HG02798 (cell line): ENCODE data around the gene FAM13A.

Source experiments
- ATAC-seq: cut with Tn5 transposase; IDR thresholded peaks from one replicate; pipeline ENCODE4 v1.9.1; 2021; ENCODE audit warnings: mild to moderate bottlenecking; ENCODE audit not compliant: unreplicated experiment, poor library complexity

Gene FAM13A

GRCh38 chr4:88819818-88820697, 236.9 kb downstream of the FAM13A start:
- ATAC-seq, result no peak

GRCh38 chr4:88818631-88819470, 238.1 kb downstream of the FAM13A start:
- peak; percentile 43 for ATAC-seq

- peak; percentile 44 for ATAC-seq
Observed at GRCh38 chr4:88817740-88818139, 239.2 kb downstream of the FAM13A start.

DNA sequence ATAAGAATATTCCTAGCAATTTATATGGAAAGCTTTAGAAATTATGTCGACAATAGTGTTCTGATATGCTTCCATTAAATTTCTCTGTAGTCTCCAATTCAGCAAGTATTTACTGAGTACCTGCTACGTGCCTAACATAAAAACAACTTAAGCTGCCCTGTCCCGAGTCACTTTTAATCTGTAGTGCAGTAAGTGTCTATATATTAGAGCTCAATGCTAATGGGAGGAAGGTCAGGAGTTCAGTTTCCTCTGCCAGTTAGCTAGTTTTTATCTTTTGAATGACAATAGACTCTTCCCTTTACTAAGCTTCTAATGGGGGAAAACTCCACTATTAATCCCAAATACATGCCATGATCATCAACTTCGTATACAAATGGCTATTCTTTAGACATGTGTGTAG, 240.6 kb downstream of the FAM13A start:
- ATAC-seq, result no peak

DNA sequence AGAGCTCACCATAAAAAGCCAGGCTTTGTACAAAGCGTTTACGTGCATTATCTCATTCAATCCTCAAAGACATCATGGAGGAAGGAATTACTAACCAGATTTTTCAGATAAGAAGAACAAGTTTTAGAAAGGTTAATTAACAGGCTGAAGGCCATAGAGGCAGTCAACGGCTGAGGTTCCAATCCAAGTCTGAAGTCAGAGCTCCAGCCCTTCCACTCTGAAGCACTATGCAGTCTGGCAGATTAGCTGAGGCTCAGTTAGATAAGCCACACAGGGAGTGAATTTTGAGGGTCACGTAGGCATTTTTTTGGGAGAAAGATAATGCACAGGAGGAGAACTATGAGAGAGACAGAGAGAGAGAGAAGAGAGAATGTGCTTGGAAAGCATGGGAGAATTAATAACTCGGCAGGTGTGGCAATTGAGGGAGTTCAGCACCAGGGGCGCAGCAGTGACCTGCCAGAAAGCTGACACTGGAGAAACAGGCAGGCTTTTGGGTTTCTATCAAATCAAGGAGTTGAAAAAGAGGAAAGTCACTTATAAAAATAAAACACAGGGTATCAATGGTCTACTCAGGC, 242.9 kb downstream of the FAM13A start:
- ATAC-seq, result no peak

GRCh38 chr4:88813013-88813412, 244.0 kb downstream of the FAM13A start:
- no peak for ATAC-seq

DNA sequence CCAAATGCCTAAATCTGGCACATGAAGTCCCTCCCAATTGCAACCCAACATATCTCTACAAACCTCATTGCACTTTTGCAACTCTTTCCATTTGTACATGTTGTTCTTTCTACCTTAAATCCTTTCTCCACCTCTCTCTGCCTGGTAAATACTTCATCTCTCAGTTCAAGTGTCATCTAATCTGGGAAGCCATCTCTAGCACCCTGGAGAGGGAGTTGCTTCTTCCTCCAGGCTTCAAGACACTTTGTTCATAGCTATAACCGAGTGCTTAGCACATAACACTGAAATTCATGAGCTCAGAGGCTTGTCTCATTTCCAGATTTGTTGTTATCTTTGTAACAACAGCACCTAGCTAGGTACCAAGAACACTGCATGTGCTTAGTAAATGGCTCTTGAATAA, 244.6 kb downstream of the FAM13A start:
- no peak for ATAC-seq

GRCh38 chr4:88811904-88812303, 245.1 kb downstream of the FAM13A start:
- no peak for ATAC-seq

DNA sequence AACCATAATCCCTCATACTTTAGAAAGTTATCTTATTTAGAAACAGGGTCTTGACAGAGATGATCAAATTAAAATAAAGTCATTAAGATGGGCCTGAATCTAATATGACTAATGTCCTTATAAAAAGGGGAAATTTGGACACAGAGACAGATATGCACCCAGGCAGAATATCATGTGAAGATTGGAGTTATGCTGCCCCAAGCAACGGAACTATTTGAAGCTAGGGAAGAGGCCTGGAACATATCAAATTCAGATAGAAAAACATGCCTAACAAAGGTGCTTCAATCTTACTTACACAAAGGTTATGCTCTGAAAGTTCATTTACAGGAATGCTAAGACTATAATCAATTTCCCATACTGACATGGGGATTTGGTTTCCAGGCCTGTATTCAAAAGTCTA, 246.7 kb downstream of the FAM13A start:
- ATAC-seq, result no peak

- ATAC-seq, result no peak
Observed at GRCh38 chr4:88809576-88810219, 247.3 kb downstream of the FAM13A start.

DNA sequence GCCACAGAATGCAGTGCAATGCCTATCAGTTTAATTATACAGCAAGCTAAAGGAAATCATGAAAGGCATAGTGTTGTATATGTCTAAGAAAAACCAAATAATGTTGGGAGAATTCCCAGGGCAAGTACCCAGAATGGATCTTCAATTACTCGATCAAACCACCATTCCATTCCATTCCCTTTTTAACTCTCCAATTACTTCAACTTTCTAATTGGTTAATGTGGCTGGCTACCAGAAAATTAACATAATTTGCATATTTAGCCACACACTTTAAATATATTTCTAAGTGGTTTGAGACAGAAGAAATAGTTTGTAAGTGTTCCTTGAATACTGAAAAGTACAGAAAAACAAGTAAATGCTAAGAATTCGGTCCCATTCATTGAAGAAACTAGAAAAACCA, 247.9 kb downstream of the FAM13A start:
- no peak for ATAC-seq

GRCh38 chr4:88807499-88807898, 249.5 kb downstream of the FAM13A start:
- no peak for ATAC-seq

DNA sequence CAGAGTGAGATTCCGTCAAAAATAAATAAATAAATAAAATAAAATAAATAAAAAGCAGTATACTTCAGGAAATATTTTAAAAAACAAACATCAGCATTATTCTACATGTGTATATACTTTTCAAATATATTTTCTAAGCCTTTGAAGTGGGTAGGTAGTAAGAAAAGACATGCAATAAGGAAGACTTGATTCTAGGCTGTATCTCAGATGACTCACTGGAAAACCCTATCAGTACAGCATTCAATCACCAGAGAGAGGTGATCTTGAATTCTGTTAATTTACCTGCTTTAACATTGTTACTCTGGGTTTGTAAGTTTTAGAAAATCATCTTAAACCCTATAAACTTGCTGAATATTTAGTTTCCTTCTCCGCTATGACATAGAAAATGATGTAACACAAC, 252.8 kb downstream of the FAM13A start:
- ATAC-seq, result no peak

GRCh38 chr4:88803600-88804096, 253.3 kb downstream of the FAM13A start:
- ATAC-seq, result peak; percentile 75

GRCh38 chr4:88802585-88803286, 254.2 kb downstream of the FAM13A start:
- ATAC-seq, result no peak

DNA sequence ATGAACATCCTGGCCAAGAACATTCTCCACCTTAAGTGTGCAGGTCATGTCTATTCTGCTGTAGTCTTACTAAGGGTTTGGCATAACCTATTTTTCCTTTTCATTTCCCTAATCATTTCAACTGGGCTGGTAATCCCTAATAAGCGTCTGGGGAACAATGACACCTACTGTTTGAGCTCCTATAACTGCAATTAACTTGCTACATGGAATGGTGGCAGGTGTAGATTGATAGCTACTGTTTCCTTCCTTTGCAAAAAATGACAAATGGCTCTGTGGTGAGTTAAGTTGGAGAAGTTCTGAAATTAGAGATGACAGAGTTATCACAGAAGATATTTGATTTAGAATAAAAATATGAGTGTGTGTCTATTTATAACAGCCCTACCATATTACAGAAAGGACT, 254.8 kb downstream of the FAM13A start:
- ATAC-seq, result no peak

DNA sequence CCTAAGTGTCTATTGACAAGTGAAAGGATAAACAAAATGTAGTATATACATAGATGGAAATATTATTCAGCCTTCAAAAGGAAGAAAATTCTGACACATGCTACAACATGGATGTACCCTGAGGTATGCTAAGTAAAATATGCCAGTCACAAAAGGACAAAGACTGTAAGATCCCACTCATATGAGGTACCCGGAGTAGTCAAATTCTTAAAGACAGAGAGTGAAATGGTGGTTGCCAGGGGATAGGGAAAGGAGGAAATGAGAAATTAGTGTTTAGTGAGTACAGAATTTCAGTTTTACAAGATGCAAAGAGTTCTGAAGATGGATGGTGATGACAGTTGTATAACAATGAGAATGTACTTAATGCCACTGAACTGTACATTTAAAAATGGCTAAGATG, 257.1 kb downstream of the FAM13A start:
- peak; percentile 48 for ATAC-seq

DNA sequence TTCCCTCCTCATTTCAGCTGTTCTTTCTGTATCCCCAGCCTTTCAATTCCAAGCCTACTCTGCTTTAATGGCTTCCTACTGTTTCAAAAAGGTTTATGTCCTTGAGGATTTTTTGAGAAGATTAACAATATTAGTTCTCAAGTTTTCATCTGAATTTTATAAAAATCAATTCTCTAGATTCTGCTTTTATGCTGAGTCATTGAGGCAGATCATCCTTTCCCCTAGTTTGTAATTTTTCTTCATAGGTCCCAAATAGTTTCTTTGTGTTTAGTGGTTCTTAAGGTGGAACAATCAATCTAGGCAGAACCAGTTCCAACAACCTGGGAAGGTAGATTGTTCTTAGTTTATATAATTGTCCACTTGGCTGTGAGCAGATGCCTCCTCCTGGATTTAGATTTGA, 259.3 kb downstream of the FAM13A start:
- ATAC-seq, result no peak

DNA sequence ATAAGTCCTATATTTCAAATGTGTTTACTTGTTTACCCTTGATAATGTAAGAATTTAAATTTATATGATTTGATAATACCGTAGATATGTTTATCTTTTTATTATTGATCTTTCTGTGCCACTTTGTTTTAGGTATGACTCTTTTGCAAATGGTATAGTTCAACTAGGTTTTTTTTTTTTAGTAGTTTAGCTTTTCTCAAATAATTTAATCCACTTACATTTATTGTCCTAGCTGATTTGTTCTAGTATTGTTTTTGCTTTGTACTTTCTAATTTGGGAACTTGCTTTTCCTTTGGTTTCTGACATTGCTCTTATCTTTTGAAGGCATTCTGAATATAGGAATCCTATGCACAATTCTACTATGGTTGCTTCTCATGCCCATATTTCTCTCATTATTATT, 260.4 kb downstream of the FAM13A start:
- ATAC-seq, result no peak

GRCh38 chr4:88794952-88795351, 262.0 kb downstream of the FAM13A start:
- no peak for ATAC-seq
